GM19351 (cell line): ENCODE results near the gene SLC37A2.
"Not testable (repeated sequence)": the region's sequence is repeated elsewhere in the genome, so short reads cannot be mapped to it uniquely, and the experiment has no call there.

Experiments used
- ATAC-seq: cut with Tn5 transposase; IDR thresholded peaks from one replicate; pipeline ENCODE4 v1.9.1; 2021; ENCODE audit warnings: mild to moderate bottlenecking, moderate library complexity; ENCODE audit not compliant: unreplicated experiment

Gene SLC37A2

DNA sequence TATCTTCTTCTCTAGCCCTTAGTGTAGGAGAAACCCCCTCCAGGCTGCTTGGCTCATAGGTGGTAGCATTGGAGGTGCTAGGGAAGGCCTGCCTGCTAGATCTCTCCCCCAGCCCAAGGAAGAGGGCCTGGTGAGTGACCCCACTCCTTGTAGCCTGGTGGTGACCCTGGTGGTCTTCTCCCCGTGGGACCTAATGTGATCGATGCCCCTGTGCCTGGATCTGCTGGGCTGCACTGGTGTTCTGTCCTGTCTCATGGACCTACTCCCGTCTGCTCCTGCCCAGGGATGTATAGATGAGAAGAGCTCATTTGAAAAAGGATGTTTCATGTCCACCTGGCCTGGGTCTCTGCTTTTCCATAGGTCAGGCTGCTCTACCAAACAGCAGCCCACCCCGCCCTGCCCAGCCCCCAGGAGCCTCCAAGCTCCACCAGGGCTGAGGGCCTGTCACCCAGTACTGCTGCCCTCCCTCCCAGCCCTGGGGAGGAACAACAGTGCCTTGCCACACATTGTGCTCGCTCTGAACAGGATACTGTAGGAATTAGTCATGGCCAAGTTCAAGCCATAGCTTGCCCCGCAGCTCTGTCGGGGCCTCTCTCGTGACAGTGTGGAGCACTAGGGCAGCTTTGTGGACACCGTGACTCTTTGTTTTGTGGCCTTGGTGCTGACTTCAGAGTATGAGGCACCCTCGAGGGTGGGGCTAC lies 19.7 kb downstream of the SLC37A2 start:
- no peak for ATAC-seq

DNA sequence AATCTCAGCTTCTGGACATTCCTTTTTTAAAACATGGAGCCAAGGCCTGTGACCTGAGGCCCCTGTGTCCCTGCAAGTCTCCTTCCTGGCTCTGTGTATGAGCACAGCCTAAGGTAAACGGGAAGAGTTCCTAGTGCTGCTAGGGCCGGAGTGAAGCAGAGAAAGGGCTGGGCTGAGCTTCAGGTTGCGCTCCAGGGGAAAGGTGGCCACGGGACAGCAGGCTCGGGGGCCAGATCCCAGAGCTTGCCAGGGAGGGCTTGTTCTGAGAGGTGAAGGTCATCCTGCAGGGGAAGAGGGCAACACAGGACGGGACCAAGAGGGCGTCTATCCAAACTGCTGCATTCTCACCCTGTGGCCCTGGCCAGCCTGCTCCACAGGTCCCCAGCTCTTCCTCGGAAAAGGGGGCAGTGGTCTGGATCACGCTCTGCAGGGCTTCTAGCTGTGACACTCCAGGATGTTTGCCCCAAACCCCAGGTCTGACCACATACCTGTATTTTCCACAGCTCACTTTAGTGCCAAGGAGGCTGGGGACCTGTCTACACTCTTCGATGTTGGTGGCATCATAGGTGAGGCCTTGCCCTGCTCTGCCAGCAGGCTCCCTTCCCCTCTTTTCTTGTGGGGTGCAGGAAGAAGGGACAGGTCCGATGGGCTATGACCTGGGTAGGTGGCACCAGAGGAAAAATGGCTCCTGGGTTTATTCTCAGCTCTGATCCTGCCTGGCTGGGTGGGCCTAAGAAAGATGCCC lies 20.4 kb downstream of the SLC37A2 start:
- ATAC-seq: no peak

DNA sequence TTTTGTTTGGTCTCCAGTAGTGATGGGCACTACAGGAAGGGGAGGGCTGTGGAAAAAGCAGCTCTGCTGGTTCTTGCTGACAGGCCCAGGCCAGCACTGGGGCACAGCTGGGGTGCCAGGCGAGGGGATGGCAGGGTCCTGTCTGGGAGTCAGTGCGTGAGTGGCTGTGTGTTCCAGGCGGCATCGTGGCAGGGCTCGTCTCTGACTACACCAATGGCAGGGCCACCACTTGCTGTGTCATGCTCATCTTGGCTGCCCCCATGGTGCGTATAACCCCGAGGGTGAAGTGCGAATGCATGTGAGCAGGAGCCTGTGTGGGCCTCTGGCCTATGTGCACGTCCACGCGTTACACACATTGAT lies 20.9 kb downstream of the SLC37A2 start:
- ATAC-seq: no peak

DNA sequence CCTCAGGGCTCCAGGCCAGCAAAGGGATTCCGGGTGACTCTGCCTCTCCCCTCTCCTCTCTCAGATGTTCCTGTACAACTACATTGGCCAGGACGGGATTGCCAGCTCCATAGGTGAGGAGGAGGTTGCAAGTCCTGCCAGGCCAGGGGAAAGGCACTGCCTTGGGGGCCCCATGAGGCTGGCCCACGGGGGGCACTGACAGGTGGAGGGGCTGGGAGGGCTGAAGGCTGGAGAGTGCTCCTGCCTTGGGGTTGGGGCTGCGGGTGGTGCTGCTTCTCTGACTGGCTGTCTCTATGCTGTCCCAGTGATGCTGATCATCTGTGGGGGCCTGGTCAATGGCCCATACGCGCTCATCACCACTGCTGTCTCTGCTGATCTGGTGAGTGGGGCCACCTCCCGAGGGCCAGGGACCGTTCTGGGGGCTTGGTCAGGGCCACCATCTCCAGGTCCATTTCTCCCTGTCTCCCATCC lies 21.7 kb downstream of the SLC37A2 start:
- no peak for ATAC-seq

DNA sequence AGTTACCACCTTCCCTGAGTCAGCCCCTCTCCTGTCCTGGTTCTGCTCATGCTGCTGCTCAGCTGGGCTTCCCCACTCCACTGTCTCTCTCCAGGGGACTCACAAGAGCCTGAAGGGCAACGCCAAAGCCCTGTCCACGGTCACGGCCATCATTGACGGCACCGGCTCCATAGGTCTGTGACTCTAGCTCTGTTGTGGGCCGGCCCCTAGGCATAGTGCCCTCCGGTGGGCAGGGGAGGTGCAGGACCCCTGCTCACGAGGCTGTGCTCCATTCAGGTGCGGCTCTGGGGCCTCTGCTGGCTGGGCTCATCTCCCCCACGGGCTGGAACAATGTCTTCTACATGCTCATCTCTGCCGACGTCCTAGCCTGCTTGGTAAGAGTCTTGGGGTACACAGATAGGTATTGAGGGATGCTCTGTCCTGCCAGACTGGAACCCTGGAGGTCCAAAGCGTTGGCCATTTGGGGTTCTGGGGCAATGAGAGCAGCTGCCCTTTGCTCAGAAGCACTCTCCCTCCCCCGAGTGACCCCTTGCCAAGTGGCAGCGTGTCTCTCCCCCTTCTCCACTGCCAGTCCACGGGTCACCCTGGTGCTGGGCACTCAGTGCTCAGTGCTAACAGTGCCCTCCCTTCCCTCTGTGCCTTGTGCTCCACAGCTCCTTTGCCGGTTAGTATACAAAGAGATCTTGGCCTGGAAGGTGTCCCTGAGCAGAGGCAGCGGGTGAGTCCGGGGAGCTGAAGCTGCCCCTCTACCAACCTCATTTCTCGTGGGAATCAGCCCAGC lies 22.4 kb downstream of the SLC37A2 start:
- ATAC-seq: no peak

DNA sequence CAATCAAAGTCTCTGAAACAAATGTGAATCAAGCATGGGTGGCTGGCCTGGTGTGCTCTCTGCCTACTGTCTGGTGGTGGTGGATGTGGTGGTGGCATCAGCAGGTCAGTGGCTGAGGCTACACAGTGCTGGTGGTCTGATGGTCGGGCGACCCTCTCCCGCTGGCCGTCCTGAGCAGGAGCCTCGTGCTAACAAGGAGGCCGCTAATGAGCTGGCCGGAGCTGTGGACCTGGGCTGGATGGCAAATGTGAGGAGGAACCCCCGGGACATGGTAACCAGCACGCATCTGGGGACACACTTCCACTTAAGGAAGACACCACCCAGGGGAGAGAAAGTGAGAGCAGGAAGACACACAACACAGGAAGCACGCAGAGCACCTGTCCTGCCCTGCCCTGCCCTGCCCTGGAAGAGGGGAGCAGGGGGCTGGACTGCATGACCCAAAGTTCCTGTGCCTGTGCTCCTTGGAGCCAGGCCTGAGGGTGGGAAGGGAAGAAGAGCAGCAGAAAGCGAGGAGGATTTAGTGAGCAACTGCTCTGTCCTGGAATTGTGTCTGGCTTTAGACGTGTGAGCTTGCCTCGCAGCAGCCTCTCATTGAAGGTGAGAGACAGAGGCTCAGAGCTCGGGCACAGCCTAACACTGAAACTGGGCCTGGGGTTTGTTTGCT lies 23.7 kb downstream of the SLC37A2 start:
- ATAC-seq: no peak

DNA sequence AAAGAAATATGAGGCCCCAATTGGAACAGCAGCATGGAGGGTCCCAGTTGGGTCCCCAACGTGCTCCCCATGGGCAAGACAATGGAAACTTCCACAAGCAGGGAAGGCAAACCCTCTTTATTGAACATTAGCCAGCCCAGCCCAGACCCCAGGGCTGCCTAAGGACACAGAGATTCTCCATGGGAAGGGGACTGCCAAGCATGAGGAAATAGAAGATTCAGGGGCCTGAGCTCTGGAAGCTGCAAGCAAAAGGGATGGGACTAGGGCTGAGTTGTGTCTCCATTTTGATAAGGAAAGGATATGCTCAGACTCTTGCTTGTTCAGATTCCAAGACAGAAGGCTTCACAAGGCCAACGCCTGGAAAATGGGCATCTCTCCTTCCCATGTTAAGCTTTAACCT lies 25.0 kb downstream of the SLC37A2 start:
- no peak for ATAC-seq

DNA sequence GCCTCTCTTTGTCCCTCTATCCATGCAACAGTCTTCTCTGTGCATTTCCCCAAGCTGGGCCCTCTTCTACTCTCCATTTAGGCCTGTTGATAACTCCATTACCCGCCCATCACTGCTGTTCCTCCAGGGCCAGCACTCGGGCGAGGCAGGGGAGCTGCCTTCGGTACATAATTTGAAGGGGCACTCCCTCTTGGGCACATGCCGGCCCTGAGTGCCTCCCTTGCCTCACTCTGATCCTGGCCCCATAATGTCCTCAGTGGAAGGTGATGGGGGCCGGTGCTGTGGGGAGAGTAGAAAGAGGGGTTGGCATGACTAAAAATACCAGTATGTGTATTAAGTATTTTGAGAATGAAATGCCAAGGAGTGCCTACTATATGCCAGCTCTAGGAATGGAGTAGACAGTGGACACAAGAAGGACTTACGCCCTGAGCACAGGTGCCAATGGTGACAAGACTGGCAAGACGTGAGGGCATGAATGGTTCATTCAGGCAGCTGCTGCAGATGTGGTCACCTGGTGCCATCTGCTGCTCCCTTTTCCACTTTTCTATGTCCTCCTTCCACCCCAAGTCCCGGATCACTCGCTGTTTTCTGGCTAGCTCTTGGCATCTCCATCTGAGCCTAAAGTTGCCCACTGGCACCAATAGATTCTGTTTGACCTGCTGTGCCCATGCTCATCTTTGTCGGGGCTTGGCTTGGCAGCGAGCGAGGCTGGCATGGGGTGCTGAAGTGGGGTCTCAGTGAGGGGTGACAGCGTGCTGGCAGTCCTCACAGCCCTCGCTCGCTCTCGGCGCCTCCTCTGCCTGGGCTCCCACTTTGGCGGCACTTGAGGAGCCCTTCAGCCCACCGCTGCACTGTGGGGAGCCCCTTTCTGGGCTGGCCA lies 25.7 kb downstream of the SLC37A2 start:
- no peak for ATAC-seq

DNA sequence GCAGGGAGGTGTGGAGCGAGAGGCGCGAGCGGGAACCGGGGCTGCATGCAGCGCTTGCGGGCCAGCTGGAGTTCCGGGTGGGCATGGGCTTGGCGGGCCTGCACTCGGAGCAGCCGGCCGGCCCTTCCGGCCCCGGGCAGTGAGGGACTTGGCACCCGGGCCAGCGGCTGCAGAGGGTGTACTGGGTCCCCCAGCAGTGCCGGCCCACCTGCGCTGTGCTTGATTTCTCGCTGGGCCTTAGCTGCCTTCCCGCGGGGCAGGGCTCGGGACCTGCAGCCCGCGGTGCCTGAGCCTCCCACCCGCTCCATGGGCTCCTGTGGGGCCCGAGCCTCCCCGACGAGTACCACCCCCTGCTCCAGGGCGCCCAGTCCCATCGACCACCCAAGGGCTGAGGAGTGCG lies 26.4 kb downstream of the SLC37A2 start:
- ATAC-seq: not testable (repeated sequence)

DNA sequence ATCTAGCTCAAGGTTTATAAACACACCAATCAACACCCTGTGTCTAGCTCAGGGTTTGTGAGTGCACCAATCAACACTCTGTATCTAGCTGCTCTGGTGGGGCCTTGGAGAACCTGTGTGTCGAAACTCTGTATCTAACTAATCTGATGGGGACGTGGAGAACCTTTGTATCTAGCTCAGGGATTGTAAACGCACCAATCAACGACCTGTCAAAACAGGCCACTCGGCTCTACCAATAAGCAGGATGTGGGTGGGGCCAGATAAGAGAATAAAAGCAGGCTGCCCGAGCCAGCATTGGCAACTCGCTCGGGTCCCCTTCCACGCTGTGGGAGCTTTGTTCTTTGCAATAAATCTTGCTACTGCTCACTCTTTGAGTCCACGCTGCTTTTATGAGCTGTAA lies 27.0 kb downstream of the SLC37A2 start:
- not testable (repeated sequence) for ATAC-seq

DNA sequence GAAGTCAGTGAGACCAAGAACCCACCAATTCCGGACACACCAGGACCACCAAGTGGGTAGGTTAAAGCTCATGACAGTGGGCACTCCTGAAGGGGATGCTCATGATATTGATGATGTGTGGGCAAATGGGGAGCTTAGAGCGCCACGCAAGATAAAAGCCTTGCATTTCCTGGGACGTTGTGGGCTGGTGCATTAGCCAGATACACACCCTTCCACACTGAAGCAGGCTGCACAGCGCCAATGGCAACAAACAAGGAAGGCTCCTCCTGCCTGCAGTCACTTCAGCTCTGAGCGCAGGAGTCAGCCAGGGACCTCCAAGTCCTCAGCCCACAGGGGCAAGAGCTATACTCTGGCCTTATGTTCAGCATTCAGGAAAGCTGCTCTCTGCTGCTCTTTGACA lies 27.7 kb downstream of the SLC37A2 start:
- ATAC-seq: no peak

DNA sequence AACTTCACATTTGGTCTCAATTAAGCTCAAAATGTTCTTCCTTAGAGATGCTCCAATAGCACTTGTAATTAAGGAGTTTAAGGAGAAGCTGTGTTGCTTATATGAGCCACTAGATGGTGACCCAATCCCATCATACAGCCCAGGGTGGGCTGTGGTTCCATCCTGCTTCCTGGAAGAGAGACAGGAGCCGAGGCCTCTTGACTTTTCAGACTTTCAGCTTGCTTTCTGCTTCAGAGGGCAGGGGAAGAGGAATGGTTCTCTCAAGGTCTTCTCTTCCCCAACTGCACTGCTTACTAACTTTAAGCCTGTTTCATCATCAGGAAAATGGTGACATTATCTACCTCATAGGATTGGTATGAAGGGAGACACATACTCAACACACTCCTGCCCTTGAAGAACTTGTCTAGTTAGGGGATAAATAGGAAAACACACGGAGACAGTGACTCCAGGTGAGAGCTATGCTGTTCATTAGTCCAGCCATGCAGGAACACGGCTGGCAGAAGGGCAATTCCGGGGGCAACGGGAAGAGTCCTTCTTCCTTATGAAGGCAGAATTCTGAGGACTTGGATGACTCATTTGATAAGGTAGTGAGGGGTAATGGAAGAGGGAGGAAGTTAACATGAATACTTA lies 28.3 kb downstream of the SLC37A2 start:
- ATAC-seq: no peak

DNA sequence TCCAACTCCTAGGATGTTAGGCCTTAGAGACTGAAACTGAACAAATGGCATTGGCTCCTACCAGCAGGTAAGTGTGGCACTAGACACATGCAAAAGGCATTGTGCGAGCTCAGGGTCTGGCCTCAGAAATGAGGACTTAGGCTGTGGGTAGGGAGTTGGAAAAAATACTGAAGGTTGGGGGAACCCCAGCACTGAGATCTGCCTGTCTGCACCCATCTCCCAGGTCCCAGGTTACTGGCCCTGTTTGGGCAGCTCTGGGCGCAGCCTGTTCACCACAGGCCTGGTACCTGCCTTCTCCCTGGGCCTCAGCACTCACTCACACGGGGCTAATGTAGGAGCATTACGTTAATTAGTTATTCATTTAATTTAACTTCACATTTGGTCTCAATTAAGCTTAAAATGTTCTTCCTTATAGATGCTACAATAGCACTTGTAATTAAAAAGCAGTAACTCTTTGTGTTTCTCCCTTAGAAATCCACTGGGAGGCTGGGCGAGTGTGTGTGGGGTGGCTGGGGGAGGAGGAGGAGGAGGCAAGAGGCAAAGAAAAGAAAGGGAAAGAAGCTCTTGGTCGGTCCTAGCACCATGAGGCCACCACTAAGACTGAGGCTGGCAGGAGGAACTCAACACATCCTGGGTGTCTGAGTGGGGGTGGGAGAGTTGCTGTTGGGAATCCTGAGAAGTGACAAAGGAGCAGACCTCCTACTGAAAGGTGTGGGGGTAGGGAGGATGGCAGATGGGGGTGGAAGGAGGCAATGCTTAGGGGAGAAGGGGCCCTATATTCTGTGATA lies 29.0 kb downstream of the SLC37A2 start:
- ATAC-seq: no peak

DNA sequence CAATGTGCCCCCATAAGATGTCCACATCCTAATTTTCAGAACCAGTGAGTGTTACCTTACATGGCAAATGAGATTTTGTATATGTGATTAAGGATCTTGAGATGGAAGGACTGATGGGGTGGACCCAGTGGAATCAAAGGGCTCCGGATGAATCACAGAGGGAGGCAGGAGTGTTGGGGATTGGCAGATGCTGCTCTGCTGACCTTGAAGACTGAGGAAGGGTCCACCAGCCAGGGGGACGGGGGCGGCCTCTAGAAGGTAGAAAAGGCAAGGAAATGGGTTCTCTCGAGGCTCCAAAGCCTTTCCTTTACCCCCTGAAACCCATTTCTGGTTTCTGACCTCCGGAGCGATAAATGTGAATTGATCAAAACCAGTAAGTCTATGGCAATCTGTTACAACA lies 29.6 kb downstream of the SLC37A2 start:
- ATAC-seq: no peak

DNA sequence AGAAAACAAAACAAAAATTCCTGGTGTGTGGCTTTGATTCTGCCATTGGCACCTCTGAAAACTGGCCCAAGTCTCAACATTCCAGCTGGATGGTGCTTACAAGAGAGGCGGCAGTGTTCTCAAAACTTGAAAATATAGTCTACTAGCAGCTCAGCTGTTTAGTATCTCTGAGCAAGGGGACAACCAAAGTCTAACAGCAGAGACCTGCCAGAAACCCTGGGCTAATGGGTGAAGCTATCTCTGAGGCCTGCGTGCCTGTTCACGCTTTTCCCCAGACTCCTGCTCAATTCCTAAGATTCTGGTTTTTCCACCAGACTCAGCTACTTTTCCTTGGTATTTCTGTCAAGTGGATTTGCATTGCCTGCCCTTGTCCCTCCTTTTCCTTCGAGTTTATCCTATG lies 30.4 kb downstream of the SLC37A2 start:
- ATAC-seq: no peak

DNA sequence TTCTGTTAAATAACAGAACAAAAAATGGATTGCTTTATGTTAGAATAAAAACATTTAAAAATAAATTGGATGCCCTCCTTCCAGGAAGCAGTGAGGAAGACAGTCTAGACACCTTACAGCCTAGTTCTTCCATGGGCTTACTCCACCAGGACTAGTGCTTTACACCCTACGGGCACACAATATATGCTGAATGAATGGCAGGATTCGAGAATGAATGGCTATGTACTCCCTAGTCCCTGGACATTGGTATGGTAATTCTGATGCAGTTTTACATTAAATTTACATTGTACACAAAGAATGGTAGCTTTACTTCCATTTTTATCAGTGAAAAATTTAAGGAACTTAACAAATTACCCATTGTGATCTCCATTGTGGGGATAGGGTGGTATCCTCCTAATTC lies 31.6 kb downstream of the SLC37A2 start:
- ATAC-seq: no peak

DNA sequence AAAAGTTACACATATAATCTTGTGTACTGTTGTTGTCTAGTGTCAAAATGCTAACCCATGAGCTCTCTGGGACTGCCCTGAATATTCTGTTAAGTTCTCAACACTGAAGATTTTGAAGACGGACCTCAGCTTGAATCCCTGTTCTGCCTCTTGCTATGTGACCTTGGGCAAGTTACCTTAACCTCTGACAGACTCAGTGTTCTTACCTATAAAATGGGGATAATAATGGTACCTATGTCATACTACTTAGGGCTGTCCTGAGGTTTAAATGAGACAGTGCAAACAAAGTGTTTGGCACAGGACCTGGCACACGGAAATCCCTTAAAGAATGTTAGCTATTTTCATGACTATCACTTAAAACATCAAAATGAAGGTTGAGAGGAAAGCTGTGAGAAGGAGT lies 37.0 kb downstream of the SLC37A2 start:
- no peak for ATAC-seq

DNA sequence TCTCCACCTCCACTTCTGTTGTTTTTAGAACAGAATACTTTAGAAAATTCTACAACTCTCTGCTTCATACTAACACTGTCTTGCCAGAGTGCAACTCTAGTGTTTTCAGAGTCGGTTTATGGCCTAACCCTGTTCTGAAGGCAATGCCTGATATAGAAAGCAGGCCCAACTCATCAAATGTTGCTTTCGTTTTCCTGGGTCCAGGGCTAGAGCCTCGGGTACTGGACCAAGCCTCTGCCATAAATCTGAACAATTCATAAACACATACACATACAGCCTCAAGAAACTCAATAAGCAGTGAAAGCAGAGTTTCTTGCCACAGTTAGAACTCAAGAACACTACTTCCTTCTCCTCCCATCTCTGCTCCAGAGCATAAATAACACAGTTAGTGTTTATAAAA lies 38.5 kb downstream of the SLC37A2 start:
- no peak for ATAC-seq

DNA sequence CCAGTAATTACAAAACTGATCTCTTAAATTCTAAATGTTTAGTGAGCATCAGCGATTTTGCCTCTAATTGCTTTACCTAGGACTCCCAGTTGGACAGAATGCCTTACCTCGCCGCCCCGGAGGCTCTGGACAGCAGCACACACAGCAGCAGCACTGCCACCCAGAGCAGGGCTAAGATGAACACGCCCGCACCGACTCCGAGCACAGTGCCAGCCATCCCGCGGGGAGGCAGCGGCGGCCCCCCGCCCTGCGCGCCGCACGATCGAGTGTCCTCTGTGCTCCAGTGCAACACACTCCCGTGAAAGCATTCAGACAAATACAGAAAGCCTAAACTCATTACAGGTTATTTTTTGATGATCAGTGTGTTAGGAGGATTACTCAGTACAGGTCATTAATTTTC lies 38.9 kb downstream of the SLC37A2 start:
- no peak for ATAC-seq
